ENCODE measurements around the gene ERV3-1.
"Not testable (repeated sequence)": the region's sequence is repeated elsewhere in the genome, so short reads cannot be mapped to it uniquely, and the experiment has no call there.

The ERV3-1 gene, protein sequence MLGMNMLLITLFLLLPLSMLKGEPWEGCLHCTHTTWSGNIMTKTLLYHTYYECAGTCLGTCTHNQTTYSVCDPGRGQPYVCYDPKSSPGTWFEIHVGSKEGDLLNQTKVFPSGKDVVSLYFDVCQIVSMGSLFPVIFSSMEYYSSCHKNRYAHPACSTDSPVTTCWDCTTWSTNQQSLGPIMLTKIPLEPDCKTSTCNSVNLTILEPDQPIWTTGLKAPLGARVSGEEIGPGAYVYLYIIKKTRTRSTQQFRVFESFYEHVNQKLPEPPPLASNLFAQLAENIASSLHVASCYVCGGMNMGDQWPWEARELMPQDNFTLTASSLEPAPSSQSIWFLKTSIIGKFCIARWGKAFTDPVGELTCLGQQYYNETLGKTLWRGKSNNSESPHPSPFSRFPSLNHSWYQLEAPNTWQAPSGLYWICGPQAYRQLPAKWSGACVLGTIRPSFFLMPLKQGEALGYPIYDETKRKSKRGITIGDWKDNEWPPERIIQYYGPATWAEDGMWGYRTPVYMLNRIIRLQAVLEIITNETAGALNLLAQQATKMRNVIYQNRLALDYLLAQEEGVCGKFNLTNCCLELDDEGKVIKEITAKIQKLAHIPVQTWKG

DNA sequence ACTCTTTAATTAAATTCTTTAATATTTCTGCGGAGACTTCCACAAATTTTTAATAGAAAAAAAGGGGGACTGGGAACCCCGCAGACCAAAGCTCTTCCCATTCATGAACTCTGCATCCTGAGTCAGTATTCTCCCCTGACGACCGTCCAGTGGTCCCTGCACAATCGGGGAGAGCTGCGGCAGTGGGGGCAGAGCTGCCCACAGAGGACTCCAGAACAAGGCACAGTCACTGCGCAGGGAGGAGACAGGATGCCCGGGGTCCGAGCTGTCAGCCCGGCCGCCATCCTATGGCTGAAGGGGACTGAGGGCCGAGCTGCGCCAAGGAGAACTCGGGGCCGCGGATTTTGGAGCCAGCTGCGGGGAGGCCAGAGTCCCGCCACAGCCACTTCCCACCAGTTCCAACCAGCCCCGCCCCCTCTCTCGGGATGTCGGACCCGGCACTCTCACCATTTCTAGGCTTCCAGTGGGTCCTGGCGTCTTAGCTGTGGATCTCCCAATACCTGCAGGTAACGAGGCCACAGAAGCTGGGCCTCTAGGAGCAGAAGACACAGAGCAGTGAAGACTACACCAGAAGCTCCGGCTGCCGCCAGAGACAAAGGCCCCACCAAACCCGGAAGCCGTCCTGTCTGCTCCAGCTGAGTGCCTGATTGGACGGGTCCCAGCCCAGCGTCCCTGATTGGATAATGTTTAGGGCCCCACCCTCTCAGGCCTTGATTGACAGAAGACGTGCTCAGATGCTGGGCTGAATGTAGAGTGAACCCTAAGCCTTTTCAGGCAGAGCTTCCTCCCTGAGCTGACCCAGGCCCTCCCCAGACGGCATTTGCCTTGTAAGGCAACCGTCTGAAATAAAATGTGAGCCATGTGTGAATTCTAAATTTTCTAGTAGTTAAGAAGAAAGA lies at the start of gene ERV3-1:
Gene ERV3-1 (minus strand): TSS at position 594 of the 899 bp plus-strand sequence. CDS start 13,661 bp downstream, outside the sequence.
- DNase-seq: peak; percentile 99

DNA sequence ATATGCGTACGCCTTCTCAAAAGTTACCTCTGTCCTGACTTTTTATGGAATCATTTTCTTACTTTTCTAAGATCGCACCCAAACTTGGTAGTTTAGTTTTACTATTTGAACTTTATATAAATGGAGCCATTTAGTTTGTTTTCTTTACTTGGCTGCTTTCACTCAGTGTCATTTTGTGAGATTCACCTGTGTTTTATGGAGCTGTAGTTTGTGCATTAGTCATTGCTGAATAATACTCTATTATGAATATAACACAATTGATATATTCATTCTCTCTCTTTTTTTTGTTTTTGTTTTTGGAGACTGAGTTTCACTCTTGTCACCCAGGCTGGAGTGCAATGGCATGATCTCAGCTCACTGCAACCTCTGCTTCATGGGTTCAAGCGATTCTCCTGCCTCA lies 49.3 kb upstream of the ERV3-1 start:
- DNase-seq: not testable (repeated sequence)

DNA sequence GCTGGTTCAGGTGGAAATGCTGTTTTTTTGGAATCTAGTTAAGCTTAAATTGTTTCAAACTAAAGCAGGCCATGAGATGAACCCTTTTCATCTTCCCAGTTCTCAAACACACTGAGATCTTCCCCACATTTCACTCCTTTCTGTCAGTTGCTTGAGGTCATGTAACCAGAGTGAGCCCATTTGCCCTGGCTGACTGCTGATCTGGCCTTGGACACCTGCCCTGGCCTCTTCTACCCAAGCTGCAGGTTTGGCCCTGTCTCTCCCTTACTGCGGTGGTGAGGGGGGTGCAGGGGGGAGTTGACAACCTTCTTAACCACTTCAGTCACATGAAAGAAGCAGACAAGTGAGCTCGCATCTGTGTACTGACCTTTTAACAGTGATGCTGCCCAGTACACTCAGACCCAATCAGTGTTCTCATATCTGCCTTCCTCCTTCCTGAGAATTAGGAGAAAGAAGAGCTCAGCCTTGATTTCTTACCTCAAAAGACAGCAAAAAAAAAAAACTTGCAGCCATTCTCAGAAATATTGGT lies 48.0 kb upstream of the ERV3-1 start:
- DNase-seq: not testable (repeated sequence)

DNA sequence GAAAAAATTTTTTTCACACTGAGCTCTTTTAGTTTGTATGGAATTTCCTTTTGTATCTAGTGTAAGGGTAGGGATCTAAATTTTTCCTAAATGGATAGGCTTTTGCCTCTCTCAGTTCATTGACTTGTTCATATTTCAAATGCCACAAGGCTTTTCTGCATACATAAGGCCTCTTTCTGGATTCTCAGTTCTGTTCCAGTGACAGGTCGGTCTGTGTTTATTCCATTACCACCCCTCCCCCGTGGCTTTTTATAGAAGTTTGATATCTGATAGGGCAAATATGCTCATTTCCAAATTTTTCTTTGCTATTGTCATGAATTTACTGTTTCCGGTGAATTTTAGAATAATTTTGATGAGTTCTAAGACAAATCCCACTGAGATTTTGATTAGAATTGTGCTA lies 45.2 kb upstream of the ERV3-1 start:
- DNase-seq: not testable (repeated sequence)

DNA sequence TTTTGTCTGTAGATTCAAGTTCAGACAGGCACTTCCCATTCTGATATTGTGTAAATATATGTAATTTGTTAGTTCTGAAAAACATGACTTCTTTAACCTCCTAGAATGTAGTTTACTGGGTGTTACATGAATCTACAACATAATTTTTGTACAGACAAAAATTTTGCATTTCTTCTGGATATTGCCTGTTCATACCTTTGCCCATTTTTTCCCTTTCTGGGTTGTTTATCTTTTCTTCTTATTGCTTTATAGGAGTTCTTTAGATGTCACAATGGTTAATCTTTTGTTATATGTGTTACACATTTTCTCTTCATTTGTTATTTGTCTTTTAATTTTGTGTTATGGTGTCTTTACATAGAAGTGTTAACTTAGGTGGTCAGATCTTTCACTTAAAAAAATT lies 44.7 kb upstream of the ERV3-1 start:
- DNase-seq: not testable (repeated sequence)

- not testable (repeated sequence) for DNase-seq
Measured at GRCh38 chr7:65046329-65046728, 39.8 kb upstream of the ERV3-1 start.

DNA sequence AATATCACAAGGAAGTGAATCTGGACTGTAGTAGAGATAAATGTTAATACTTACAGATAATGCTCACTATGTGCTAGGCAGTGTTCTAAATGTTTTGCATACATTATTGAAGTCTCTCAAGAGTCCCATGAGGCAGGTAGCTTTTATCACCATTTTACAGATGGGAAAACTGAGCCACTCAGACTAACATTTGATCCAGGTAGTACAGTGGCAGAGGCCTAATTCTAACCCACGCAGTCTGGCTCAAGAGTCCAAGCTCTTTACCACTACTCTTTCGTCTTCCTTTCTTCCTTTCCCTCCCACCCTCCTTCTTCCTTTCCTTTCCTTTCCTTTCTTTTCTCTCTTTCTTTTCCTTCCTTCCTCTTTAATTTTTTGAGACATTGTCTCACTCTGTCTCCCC lies 39.1 kb upstream of the ERV3-1 start:
- not testable (repeated sequence) for DNase-seq

GRCh38 chr7:65038767-65039166 lies 32.3 kb upstream of the ERV3-1 start:
- peak; percentile 41 for DNase-seq

- DNase-seq: peak; percentile 93
Measured at GRCh38 chr7:65037740-65038688, 31.5 kb upstream of the ERV3-1 start.

DNA sequence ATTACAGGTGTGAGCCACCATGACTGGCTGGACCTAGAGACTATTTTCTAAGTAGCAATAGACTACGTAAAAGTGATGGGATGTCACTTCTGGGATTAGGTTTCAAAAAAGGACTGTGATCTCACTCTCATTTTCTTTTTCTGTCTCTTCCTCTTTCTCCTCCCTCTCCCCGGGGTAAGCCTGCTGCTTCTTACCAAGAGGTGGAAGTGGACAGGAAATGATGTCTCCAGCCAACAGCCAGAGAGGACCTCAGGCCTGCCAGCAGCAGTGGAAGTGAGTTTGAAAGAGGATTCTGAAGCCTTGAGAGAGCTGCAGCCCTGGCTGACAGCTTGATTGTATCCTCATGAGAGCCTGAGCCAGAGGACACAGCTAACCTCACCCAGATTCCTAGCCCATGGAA lies 30.0 kb upstream of the ERV3-1 start:
- not testable (repeated sequence) for DNase-seq

DNA sequence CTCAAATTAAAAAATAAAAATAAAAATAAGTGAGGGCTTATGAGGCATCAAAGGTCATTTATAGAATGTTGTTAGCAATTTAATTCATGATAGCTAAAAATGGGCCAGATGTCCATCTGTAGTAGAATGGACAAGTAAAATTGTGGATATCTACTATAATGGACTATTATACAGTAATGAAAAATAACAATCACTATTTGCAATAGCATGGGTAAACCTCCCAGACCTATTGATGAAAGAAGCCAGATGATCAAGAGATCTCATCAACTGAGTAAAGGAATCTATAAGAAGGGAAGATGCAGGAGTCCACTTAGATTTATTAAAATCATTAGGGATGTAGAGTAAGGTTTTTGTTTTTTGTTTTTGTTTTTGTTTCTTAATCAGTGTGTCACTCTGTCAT lies 29.0 kb upstream of the ERV3-1 start:
- DNase-seq: not testable (repeated sequence)

DNA sequence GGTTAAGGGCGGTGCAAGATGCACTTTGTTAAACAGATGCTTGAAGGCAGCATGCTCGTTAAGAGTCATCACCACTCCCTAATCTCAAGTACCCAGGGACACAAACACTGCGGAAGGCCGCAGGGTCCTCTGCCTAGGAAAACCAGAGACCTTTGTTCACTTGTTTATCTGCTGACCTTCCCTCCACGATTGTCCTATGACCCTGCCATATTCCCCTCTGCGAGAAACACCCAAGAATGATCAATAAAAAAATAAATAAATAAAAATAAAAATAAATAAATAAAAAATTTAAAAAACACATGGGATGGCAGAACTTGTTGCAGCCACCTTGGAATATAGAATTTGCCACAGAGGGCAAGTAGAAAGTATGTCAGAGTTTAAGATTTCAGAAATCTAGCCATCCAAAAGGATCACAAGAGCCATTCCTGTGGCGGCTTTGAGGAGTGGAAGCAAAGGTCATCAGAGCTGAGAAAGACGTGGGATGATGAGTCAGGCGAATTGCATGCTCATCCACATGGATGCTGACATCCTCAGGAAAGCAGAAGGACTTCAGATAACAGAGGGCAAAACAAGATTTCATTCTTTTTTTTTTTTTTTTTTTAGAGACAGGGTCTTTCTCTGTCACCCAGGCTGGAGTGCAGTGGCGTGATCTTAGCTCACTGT lies 27.8 kb upstream of the ERV3-1 start:
- DNase-seq: not testable (repeated sequence)

DNA sequence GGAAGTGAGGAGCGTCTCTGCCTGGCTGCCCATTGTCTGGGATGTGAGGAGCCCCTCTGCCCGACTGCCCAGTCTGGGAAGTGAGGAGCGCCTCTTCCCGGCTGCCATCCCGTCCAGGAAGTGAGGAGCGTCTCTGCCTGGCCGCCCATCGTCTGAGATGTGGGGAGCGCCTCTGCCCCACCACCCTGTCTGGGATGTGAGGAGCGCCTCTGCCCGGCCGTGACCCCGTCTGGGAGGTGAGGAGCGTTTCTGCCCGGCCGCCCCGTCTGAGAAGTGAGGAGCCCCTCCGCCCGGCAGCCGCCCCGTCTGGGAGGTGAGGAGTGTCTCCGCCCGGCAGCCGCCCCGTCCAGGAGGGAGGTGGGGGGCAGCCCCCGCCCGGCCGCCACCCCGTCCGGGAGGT lies 26.9 kb upstream of the ERV3-1 start:
- DNase-seq: not testable (repeated sequence)

GRCh38 chr7:65025023-65025422 lies 18.5 kb upstream of the ERV3-1 start:
- DNase-seq: not testable (repeated sequence)

- DNase-seq: not testable (repeated sequence)
Measured at GRCh38 chr7:65020978-65021377, 14.5 kb upstream of the ERV3-1 start.

DNA sequence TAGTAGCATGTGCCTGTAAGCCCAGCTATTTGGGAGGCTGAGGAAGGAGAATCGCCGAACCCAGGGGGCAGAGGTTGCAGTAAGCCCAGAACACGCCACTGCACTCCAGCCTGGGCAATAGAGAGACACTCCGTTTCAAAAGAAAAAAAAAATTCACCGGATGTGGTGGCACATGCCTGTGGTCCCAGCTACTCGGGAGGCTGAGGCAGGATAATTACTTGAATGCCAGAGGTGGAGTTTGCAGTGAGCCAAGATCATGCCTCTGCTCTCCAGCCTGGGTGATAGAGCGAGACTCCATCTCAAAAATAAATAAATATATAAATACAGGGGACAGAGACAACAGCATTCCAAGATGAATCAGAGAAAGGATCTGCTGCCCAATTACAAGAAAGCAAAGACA lies 3.4 kb upstream of the ERV3-1 start:
- DNase-seq: not testable (repeated sequence)

- DNase-seq: not testable (repeated sequence)
Measured at GRCh38 chr7:65009394-65009793, 2.9 kb upstream of the ERV3-1 start.

- peak; percentile 15 for DNase-seq
Measured at GRCh38 chr7:65007036-65007435, 549 bp upstream of the ERV3-1 start.

DNA sequence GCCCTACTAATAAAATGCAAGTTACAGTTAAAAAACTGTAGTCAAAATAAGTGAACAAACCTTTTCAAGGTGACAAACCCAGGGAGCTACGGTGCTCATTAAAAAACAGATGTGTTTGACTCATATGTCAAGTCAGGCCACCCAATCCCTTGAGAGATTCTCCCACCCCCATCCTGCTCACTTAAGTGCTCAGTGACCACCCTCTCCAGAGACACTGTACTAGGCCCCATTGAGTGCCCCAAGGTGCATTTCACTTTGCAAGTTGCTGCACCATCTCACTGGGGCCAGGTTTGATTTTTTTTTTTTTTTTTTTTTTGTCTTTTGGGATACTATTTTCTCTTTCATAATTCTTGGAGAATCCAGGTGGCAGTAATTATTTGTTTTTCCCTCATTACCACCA lies 1.9 kb downstream of the ERV3-1 start:
- peak; percentile 4 for DNase-seq

DNA sequence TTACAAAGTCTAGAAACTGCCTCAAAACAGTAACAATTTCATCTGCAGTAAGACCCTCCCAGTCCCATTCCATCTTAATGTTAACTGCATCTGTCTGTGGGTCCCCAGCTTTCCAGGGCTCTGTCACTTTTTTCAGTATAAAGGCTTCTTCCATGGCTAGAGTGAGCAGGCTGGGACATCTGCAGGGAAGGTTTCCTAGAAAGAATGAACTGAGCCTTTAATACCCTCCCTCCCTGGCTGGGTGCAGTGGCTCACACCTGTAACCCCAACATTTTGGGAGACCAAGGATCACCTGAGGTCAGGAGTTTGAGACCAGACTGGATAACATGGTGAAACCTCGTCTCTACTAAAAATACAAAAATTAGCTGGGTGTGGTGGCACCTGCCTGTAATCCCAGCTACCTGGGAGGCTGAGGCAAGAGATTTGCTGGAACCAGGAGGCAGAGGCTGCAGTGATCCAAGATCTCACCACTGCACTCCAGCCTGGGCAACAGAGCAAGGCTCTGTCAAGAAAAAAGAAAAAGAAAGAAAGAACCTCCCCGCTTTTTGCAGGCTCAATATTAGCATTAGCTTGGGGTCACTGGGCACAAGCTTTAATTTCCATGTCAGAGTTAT lies 3.4 kb downstream of the ERV3-1 start:
- no peak for DNase-seq
